ENCODE results near the gene LDLRAD4.
"Not testable (repeated sequence)": the region's sequence is repeated elsewhere in the genome, so short reads cannot be mapped to it uniquely, and the experiment has no call there.

The LDLRAD4 gene

GRCh38 chr18:13474907-13475545, 256.5 kb downstream of the LDLRAD4 start:
- peaks cover 4% of the 10 kb centered on the region for H3K9me3 Mint-ChIP-seq
- no peak overlapping the region for H3K4me3 Mint-ChIP-seq
- H3K27me3 Mint-ChIP-seq (ENCODE audit: low read depth): peaks cover 3% of the 10 kb centered on the region
- peaks cover 5% of the 10 kb centered on the region for H3K36me3 Mint-ChIP-seq (ENCODE audit: low read depth)
- no peak overlapping the region for H3K27ac Mint-ChIP-seq
- TF ChIP-seq CTCF (IDR thresholded peaks at IDR 0.05; ENCODE audit: unreplicated experiment in 3 of 3): no peak
- peaks cover 34% of the 10 kb centered on the region for H3K4me1 Mint-ChIP-seq

GRCh38 chr18:13476312-13476711, 257.8 kb downstream of the LDLRAD4 start:
- H3K27ac Mint-ChIP-seq; H3K9me3 Mint-ChIP-seq; H3K27me3 Mint-ChIP-seq (ENCODE audit: low read depth); H3K4me3 Mint-ChIP-seq; H3K36me3 Mint-ChIP-seq (ENCODE audit: low read depth): not testable (repeated sequence)
- peaks cover 30% of the 10 kb centered on the region for H3K4me1 Mint-ChIP-seq

GRCh38 chr18:13477147-13477683, 258.7 kb downstream of the LDLRAD4 start:
- Mint-ChIP-seq H3K4me1 (peaks cover 22% of the 10 kb centered on the region), H3K27me3 (ENCODE audit: low read depth) (no peaks in the 10 kb centered on the region), H3K27ac (peak overlapping the region in 2 of 3 experiments; percentile 20 to 47), H3K4me3 (no peak overlapping the region), H3K9me3 (peaks cover 4% of the 10 kb centered on the region), H3K36me3 (ENCODE audit: low read depth) (peaks cover 5% of the 10 kb centered on the region)
- no peak for TF ChIP-seq CTCF (IDR thresholded peaks at IDR 0.05; ENCODE audit: unreplicated experiment in 3 of 3)

GRCh38 chr18:13480571-13481255, 262.2 kb downstream of the LDLRAD4 start:
- H3K4me1 Mint-ChIP-seq: peaks cover 10% of the 10 kb centered on the region
- no peak overlapping the region for H3K4me3 Mint-ChIP-seq
- H3K27me3 Mint-ChIP-seq (ENCODE audit: low read depth): no peaks in the 10 kb centered on the region
- H3K27ac Mint-ChIP-seq: no peak overlapping the region
- H3K9me3 Mint-ChIP-seq: peaks cover 4% of the 10 kb centered on the region
- H3K36me3 Mint-ChIP-seq (ENCODE audit: low read depth): peaks cover 2% of the 10 kb centered on the region
- TF ChIP-seq CTCF (IDR thresholded peaks at IDR 0.05; ENCODE audit: unreplicated experiment in 3 of 3): no peak

GRCh38 chr18:13481331-13481730, 262.8 kb downstream of the LDLRAD4 start:
- H3K4me1 Mint-ChIP-seq: peaks cover 8% of the 10 kb centered on the region
- peaks cover 4% of the 10 kb centered on the region for H3K9me3 Mint-ChIP-seq
- H3K4me3 Mint-ChIP-seq: no peak overlapping the region
- no peaks in the 10 kb centered on the region for H3K36me3 Mint-ChIP-seq (ENCODE audit: low read depth)
- no peak for TF ChIP-seq CTCF (IDR thresholded peaks at IDR 0.05; ENCODE audit: unreplicated experiment in 3 of 3)
- no peak overlapping the region for H3K27ac Mint-ChIP-seq
- H3K27me3 Mint-ChIP-seq (ENCODE audit: low read depth): no peaks in the 10 kb centered on the region

GRCh38 chr18:13481820-13482617, 263.5 kb downstream of the LDLRAD4 start:
- H3K4me3 Mint-ChIP-seq: no peak overlapping the region
- peaks cover 4% of the 10 kb centered on the region for H3K9me3 Mint-ChIP-seq
- peaks cover 6% of the 10 kb centered on the region for H3K4me1 Mint-ChIP-seq
- H3K27ac Mint-ChIP-seq: no peak overlapping the region
- TF ChIP-seq CTCF (IDR thresholded peaks at IDR 0.05; ENCODE audit: unreplicated experiment in 3 of 3): no peak
- no peaks in the 10 kb centered on the region for H3K36me3 Mint-ChIP-seq (ENCODE audit: low read depth)
- no peaks in the 10 kb centered on the region for H3K27me3 Mint-ChIP-seq (ENCODE audit: low read depth)

Measured in nephron (organoid).